GM12874 (cell line): ENCODE results near the gene SNX9.

Experiments
- CTCF ChIP-seq: IDR thresholded peaks from 2 replicates; pipeline ENCODE4 v1.5.1; 2011; ENCODE audit warnings: low read depth, mild to moderate bottlenecking, control low read depth, low read length, moderate library complexity; ENCODE audit not compliant: insufficient read depth

Gene SNX9

GRCh38 chr6:157806856-157807215 is 16.2 kb upstream of the SNX9 start:
- no peak for TF ChIP-seq CTCF

GRCh38 chr6:157808405-157808950 is 14.6 kb upstream of the SNX9 start:
- no peak for TF ChIP-seq CTCF

GRCh38 chr6:157809613-157810012 is 13.4 kb upstream of the SNX9 start:
- no peak for TF ChIP-seq CTCF

GRCh38 chr6:157811137-157811475 is 11.9 kb upstream of the SNX9 start:
- no peak for TF ChIP-seq CTCF

- TF ChIP-seq CTCF: no peak
These were observed 11.4 kb upstream of the SNX9 start for GRCh38 chr6:157811476-157812173.

- TF ChIP-seq CTCF: no peak
These were observed 10.4 kb upstream of the SNX9 start for GRCh38 chr6:157812425-157813171.

- TF ChIP-seq CTCF: no peak
These were observed 9.9 kb upstream of the SNX9 start for GRCh38 chr6:157813191-157813590.
